OCI-LY7 (cell line): ENCODE results near the gene SLC35E2B.
A peak's percentile ranks its signal among the peaks of the same experiment; 100 is the strongest.
"Not testable (repeated sequence)": the region's sequence is repeated elsewhere in the genome, so short reads cannot be mapped to it uniquely, and the experiment has no call there.

ENCODE experiments used
- CTCF ChIP-seq: fragments of 200-600 bp; sonication (generic); conservative IDR thresholded peaks from 2 replicates; pipeline ENCODE4 v1.5.1; 2014; ENCODE audit warnings: mild to moderate bottlenecking, antibody characterized with exemption, low read length, moderate library complexity, mixed read lengths
- EZH2phosphoT487 ChIP-seq: fragments of 200-600 bp; sonication (generic); IDR thresholded peaks from 2 replicates; pipeline ENCODE4 v1.6.1; 2018; ENCODE audit warnings: low read depth, borderline replicate concordance, mild to moderate bottlenecking, mixed run types, antibody characterized with exemption, low read length, moderate library complexity, mixed read lengths

- 0 out of 2 replicates have a peak, but pooled peaks have one; percentile 21 for TF ChIP-seq CTCF
- not testable (repeated sequence) for TF ChIP-seq EZH2phosphoT487
Measured at GRCh38 chr1:1692714-1693647, at the start of gene SLC35E2B.
